ENCODE measurements around the gene PGLYRP3. TPM values are rescaled to one million over a fixed set of nuclear protein-coding genes. Genes with fewer than 3 reads are reported as not detected.

Gene PGLYRP3
- total RNA-seq, 1 donor from 2014 or later = not detected

DNA sequence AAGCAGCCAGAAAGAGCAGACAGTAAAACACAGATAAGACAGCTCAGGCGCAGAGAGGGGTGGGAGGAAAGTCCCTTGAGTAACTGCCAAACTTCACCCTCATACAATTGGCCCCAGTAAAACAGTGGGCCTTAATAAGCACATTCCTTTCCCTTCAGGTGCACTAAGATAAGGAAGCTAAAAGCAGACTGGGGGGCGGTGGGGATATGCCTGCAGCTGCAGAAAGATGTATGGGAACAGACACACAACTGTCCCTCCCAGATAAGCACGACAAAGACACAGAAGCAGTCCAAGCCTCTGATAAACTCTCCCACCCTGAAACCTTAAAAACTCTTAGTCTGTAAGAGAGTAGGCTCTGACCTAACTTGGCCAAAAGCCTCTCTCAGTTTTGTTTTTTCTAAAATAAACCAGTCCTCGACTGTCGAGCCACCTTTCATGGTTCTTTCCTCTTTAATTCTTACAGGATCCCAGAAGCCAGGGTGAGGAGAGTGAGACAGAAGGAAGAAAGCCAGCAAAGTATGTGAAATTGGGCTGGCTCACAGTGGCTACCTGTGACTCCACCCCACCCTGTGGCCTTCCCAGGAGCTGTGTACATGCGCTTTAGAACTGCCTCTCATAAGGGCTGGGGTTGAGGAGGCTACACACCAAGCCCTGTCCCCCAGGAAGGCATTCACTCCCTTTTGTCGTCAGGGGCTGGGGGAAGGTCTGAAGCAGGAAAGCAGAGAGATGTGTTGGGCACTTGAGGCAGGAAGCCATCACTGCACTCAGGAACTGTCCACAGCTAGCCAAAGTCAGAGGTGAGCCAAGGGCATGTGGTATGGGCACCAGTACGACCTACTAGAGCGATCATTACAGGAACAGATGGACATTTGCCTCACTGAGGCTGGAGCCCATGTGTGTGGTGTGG is 31.3 kb upstream of the PGLYRP3 start:
- Mint-ChIP-seq H3K4me3 (no peak overlapping the region), H3K36me3 (ENCODE audit: low read depth) (no peaks in the 10 kb centered on the region), H3K9me3 (no peaks in the 10 kb centered on the region), H3K27ac (no peak overlapping the region), H3K27me3 (peaks cover 40% of the 10 kb centered on the region), H3K4me1 (peaks cover 21% of the 10 kb centered on the region)
- intact Hi-C loops (cut with micrococcal nuclease) = no loop called here
- POLR2A ChIA-PET = no interaction called here
- CTCF ChIA-PET = no interaction called here
- ATAC-seq (ENCODE audit: low read depth) (no peak), DNase-seq (no peak)
- TF ChIP-seq, protein P1, sequence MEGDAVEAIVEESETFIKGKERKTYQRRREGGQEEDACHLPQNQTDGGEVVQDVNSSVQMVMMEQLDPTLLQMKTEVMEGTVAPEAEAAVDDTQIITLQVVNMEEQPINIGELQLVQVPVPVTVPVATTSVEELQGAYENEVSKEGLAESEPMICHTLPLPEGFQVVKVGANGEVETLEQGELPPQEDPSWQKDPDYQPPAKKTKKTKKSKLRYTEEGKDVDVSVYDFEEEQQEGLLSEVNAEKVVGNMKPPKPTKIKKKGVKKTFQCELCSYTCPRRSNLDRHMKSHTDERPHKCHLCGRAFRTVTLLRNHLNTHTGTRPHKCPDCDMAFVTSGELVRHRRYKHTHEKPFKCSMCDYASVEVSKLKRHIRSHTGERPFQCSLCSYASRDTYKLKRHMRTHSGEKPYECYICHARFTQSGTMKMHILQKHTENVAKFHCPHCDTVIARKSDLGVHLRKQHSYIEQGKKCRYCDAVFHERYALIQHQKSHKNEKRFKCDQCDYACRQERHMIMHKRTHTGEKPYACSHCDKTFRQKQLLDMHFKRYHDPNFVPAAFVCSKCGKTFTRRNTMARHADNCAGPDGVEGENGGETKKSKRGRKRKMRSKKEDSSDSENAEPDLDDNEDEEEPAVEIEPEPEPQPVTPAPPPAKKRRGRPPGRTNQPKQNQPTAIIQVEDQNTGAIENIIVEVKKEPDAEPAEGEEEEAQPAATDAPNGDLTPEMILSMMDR (IDR thresholded peaks at IDR 0.05) = no peak

DNA sequence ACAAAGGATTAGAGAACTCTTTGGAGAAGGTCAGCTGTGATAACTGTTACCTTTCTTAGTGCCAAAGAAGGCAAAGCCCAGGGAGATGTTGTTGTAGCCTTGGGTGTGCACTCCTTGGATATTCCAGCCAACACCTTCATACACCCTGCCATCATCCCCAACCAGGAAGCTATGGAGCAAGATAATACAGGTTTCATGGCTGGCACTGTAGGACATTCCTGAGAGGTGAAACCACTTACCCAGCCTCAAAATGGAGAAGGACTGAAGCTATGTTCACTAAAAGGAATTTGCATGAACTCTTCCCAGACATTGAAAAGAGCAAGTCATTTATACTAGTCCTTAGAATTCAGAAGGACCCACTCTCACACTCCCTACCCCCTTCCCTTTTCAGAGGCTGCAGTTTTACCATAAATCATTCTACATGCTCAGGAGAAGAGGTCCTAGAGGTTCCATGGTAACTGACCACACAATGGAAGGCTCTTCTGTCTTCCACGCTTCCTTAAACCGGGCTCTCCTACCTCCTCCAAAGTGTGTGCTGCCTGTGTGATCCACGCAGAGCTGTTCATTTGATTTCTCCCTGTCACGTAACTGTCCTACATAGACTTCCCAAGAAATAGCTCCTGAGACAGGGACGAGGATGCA is 30.4 kb upstream of the PGLYRP3 start:
- ATAC-seq (ENCODE audit: low read depth) (no peak), DNase-seq (no peak)
- TF ChIP-seq, protein P1 (IDR thresholded peaks at IDR 0.05) = no peak
- Mint-ChIP-seq H3K27me3 (peaks cover 41% of the 10 kb centered on the region), H3K36me3 (ENCODE audit: low read depth) (no peaks in the 10 kb centered on the region), H3K9me3 (no peaks in the 10 kb centered on the region), H3K4me1 (peaks cover 21% of the 10 kb centered on the region), H3K27ac (no peak overlapping the region), H3K4me3 (no peak overlapping the region)
- ChIA-PET POLR2A (no interaction called here), CTCF (no interaction called here)
- intact Hi-C loops (cut with micrococcal nuclease) = no loop called here

DNA sequence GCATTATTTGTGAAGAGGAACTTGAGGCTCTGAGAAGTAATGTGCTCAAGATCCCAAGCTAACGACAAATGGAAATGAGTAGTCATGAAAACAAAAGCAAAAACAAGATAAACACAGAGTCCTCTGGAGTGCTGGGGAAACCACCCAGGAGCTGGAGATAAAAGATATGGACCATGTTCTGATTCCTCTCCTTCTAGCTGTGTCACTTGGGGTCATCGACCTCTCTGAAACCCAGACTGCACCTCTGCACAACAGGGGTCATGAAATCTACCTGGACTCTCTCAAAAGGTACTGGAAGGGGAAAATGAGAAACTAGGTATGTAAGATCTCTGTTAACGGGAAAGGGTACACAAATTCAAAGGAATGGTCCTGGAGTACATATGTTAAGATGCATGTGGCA is 29.4 kb upstream of the PGLYRP3 start:
- no peak overlapping the region for H3K4me3 Mint-ChIP-seq
- DNase-seq = no peak
- no peaks in the 10 kb centered on the region for H3K9me3 Mint-ChIP-seq
- ChIA-PET POLR2A (no interaction called here), CTCF (no interaction called here)
- TF ChIP-seq, protein P1 (IDR thresholded peaks at IDR 0.05) = no peak
- peaks cover 42% of the 10 kb centered on the region for H3K27me3 Mint-ChIP-seq
- no peak overlapping the region for H3K27ac Mint-ChIP-seq
- H3K4me1 Mint-ChIP-seq = peaks cover 21% of the 10 kb centered on the region
- no peaks in the 10 kb centered on the region for H3K36me3 Mint-ChIP-seq (ENCODE audit: low read depth)
- intact Hi-C loops (cut with micrococcal nuclease) = no loop called here
- no peak for ATAC-seq (ENCODE audit: low read depth)

DNA sequence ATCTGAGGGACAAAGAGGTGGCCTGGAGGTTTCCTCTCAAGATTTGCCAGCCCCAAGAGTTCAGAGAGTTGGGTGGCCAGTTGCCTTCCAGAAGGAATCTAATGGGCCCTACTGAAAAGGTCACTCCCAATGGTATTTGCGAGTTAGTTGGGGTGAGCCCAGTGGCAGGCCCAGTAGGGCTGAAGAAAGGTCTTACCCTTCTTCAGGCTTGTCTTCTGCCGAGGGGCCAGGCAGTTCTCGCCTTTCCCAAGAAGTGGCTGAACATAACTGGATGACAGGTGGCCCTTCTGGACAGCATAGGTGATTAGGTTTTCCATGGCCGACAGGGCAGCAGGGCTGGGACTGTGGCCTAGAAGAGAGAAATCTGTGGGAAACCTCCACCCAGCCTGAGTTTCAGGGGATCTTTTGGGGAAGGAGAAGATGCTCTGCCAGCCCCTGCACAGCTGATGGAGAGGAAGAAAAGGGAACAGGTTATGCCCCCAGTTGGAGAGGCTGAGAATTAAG is 28.7 kb upstream of the PGLYRP3 start:
- peaks cover 42% of the 10 kb centered on the region for H3K27me3 Mint-ChIP-seq

DNA sequence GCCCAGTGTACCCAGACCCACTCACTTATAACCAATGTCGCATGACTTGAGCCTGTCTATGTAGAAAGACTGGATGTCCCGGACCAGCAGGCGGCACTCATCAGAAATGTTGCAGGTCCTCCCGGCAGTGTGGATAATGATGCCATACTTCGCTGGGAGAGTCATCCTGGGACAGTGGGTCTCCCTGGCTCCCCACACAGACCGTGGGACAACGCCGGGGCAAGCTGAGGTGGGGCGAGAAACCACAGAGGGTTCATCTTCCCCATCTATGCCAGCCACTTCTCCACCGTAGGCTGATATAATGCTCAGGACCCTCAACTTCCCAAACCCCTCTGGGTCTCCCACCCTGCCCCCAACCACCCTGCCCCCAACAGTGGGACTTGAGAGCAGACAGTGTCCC is 27.6 kb upstream of the PGLYRP3 start:
- no peak overlapping the region for H3K4me3 Mint-ChIP-seq
- H3K9me3 Mint-ChIP-seq = no peaks in the 10 kb centered on the region
- no peaks in the 10 kb centered on the region for H3K36me3 Mint-ChIP-seq (ENCODE audit: low read depth)
- intact Hi-C loops (cut with micrococcal nuclease) = no loop called here
- H3K27me3 Mint-ChIP-seq = peaks cover 41% of the 10 kb centered on the region
- POLR2A ChIA-PET = no interaction called here
- CTCF ChIA-PET = no interaction called here
- DNase-seq (no peak), ATAC-seq (ENCODE audit: low read depth) (no peak)
- H3K27ac Mint-ChIP-seq = no peak overlapping the region
- H3K4me1 Mint-ChIP-seq = peaks cover 7% of the 10 kb centered on the region
- TF ChIP-seq, protein P1 (IDR thresholded peaks at IDR 0.05) = no peak

More for the DNA sequence above, 28.7 kb upstream of the PGLYRP3 start:
- Mint-ChIP-seq H3K36me3 (ENCODE audit: low read depth) (no peaks in the 10 kb centered on the region), H3K9me3 (no peaks in the 10 kb centered on the region), H3K27ac (no peak overlapping the region), H3K4me3 (no peak overlapping the region), H3K4me1 (peaks cover 18% of the 10 kb centered on the region)
- POLR2A ChIA-PET = no interaction called here
- intact Hi-C loops (cut with micrococcal nuclease) = no loop called here
- TF ChIP-seq, protein P1 (IDR thresholded peaks at IDR 0.05) = no peak
- ATAC-seq (ENCODE audit: low read depth) (no peak), DNase-seq (no peak)
- CTCF ChIA-PET = no interaction called here
